HepG2 (cell line): ENCODE data around the gene MYLK. TPM values are rescaled to one million over a fixed set of nuclear protein-coding genes. Genes with fewer than 3 reads are reported as not detected.
A peak's percentile ranks its signal among the peaks of the same experiment; 100 is the strongest.

Source experiments
- ATF4 ChIP-seq, 2 experiments: fragments of 450-650 bp in 1 of 2; sonication (generic) in 1 of 2; formaldehyde crosslinking; IDR thresholded peaks; 2 replicates each; pipeline versions ENCODE4 v1.5.0 to v1.8.0; 2020 to 2022; ENCODE audit warnings: mild to moderate bottlenecking in 1 of 2, missing genetic modification reagents in 1 of 2
- CEBPZ ChIP-seq: IDR thresholded peaks from 2 replicates; pipeline ENCODE4 v1.6.1; 2012; ENCODE audit warnings: low read length, improper control_type of control experiment
- CENPX ChIP-seq: sonication (generic); formaldehyde crosslinking; IDR thresholded peaks from 2 replicates; pipeline ENCODE4 v1.9.0; 2021; ENCODE audit warnings: mild to moderate bottlenecking, missing genetic modification reagents, moderate library complexity
- HBP1 ChIP-seq: IDR thresholded peaks from 2 replicates; pipeline ENCODE4 v1.6.1; 2016; ENCODE audit warnings: low read depth, control low read depth
- HINFP ChIP-seq: sonication (generic); formaldehyde crosslinking; IDR thresholded peaks from 2 replicates; pipeline ENCODE4 v1.4.0; 2020; ENCODE audit warnings: low read depth, mild to moderate bottlenecking, missing genetic modification reagents
- MEIS1 ChIP-seq: sonication (generic); formaldehyde crosslinking; IDR thresholded peaks from 2 replicates; pipeline ENCODE4 v1.9.0; 2021; ENCODE audit warnings: mild to moderate bottlenecking, missing genetic modification reagents, moderate library complexity, borderline replicate concordance
- MEIS2 ChIP-seq: sonication (generic); formaldehyde crosslinking; IDR thresholded peaks from 2 replicates; pipeline ENCODE4 v1.9.0; 2021; ENCODE audit warnings: mild to moderate bottlenecking, missing genetic modification reagents
- PPARG ChIP-seq: conservative IDR thresholded peaks from 2 replicates; pipeline ENCODE4 v1.6.1; 2016; ENCODE audit warnings: missing biosample characterization, missing genetic modification reagents
- RCOR2 ChIP-seq: IDR thresholded peaks from 2 replicates; pipeline ENCODE4 v1.6.1; 2016; ENCODE audit warnings: missing biosample characterization, missing genetic modification reagents
- SIX1 ChIP-seq: sonication (generic); formaldehyde crosslinking; IDR thresholded peaks from 2 replicates; pipeline ENCODE4 v1.4.0; 2020; ENCODE audit warnings: missing genetic modification reagents, borderline replicate concordance
- STAT6 ChIP-seq: sonication (generic); formaldehyde crosslinking; IDR thresholded peaks from 2 replicates; pipeline ENCODE4 v1.4.0; 2020; ENCODE audit warnings: missing genetic modification reagents, mild to moderate bottlenecking, borderline replicate concordance
- TBL1XR1 ChIP-seq: fragments of 150-350 bp; IDR thresholded peaks from 2 replicates; pipeline ENCODE4 v1.6.1; 2014; ENCODE audit warnings: borderline replicate concordance, low read length; ENCODE audit not compliant: partially characterized antibody
- TBX2 ChIP-seq: sonication (generic); formaldehyde crosslinking; IDR thresholded peaks from 2 replicates; pipeline ENCODE4 v1.5.0; 2020; ENCODE audit warnings: missing genetic modification reagents, mild to moderate bottlenecking, borderline replicate concordance
- ZIK1 ChIP-seq: sonication (generic); formaldehyde crosslinking; IDR thresholded peaks from 2 replicates; pipeline ENCODE4 v1.5.0; 2020; ENCODE audit warnings: mild to moderate bottlenecking, low read depth, missing genetic modification reagents, borderline replicate concordance
- ZNF10 ChIP-seq: sonication (generic); formaldehyde crosslinking; IDR thresholded peaks from 2 replicates; pipeline ENCODE4 v1.4.0; 2020; ENCODE audit warnings: mild to moderate bottlenecking, low read depth, missing genetic modification reagents, borderline replicate concordance
- ZNF256 ChIP-seq: sonication (generic); formaldehyde crosslinking; conservative IDR thresholded peaks from 2 replicates; pipeline ENCODE4 v1.4.0; 2020; ENCODE audit warnings: missing genetic modification reagents
- ZNF33A ChIP-seq: sonication (generic); formaldehyde crosslinking; IDR thresholded peaks from 2 replicates; pipeline ENCODE4 v1.5.1; 2020; ENCODE audit warnings: missing genetic modification reagents, mild to moderate bottlenecking, moderate library complexity, borderline replicate concordance
- ZNF775 ChIP-seq: sonication (generic); formaldehyde crosslinking; IDR thresholded peaks from 2 replicates; pipeline ENCODE4 v1.4.0; 2020; ENCODE audit warnings: missing genetic modification reagents, mild to moderate bottlenecking, moderate library complexity, borderline replicate concordance
- polyA plus RNA-seq, 8 experiments: library from polyadenylated mRNA; depleted of rRNA in 3 of 8; stranded (reverse) in 7 of 8; unstranded in 1 of 8; fragments of >200 nt; fragmentation: Illumina TruSeq in 4 of 8; extraction: Trizol in 4 of 8; gene quantifications; 2 replicates each; pipeline versions ENCODE4 v1.2.1 to v1.2.3, GENCODE V29; 2011 to 2016; ENCODE audit warnings: low read depth in 4 of 8, missing spikeins in 1 of 8, mixed read lengths in 1 of 8; ENCODE audit not compliant: insufficient read depth in 1 of 8
- total RNA-seq, 5 experiments: library from RNA; depleted of rRNA; stranded (reverse); fragments of >200 nt; fragmentation: Illumina TruSeq; extraction: Trizol; gene quantifications; 2 replicates each; pipeline ENCODE4 v1.2.3, GENCODE V29; 2016; ENCODE audit warnings: low read depth in 1 of 5

Gene MYLK
- total and polyA plus RNA-seq, 2 of the 13 experiments (the other 11 are each of a cell fraction or from before 2014, with no cell fraction given): 10.6 to 34.9 TPM

GRCh38 chr3:123642182-123642956 lies 241.8 kb downstream of the MYLK start (continued):
- TF ChIP-seq HINFP (no peak), ZIK1 (CRISPR knock-in tag) (no peak), RCOR2 (no peak; the same call in 1 of the 2 replicates), SIX1 (CRISPR knock-in tag) (no peak), STAT6 (no peak), CENPX (CRISPR knock-in tag) (no peak), PPARG (CRISPR knock-in tag) (no peak), HBP1 (no peak), ZNF256 (CRISPR knock-in tag) (no peak), CEBPZ (no peak), ATF4 (CRISPR knock-in tag; IDR thresholded peaks at IDR 0.05) (no peak), ZNF33A (CRISPR knock-in tag) (no peak), MEIS2 (CRISPR knock-in tag) (no peak), ZNF775 (CRISPR knock-in tag) (no peak), MEIS1 (CRISPR knock-in tag) (peak; percentile 45; the same call in 1 of the 2 replicates), TBL1XR1 (no peak), ZNF10 (CRISPR knock-in tag) (no peak), TBX2 (CRISPR knock-in tag) (no peak)
